K562 (cell line): ENCODE data around the gene ARPC4. TPM values are rescaled to one million over a fixed set of nuclear protein-coding genes. Genes with fewer than 3 reads are reported as not detected.

Source experiments
- BACH1 ChIP-seq: fragments of 200-800 bp; sonication (Bioruptor generic); IDR thresholded peaks from 2 replicates; pipeline ENCODE4 v1.6.1; 2016; ENCODE audit warnings: missing genetic modification characterization, missing compliant biosample characterization
- FOXP4 ChIP-seq: sonication (generic); formaldehyde crosslinking; IDR thresholded peaks from 2 replicates; pipeline ENCODE4 v1.8.0; 2022; ENCODE audit warnings: mild to moderate bottlenecking, missing genetic modification reagents, borderline replicate concordance
- HDAC2 ChIP-seq: fragments of 450-650 bp; IDR thresholded peaks from 2 replicates; pipeline ENCODE4 v1.6.1; 2016; ENCODE audit warnings: mild to moderate bottlenecking
- HLTF ChIP-seq: fragments of 450-650 bp; IDR thresholded peaks from 2 replicates; pipeline ENCODE4 v1.6.1; 2016
- HSF4 ChIP-seq: fragments of 250-450 bp; sonication (Bioruptor Pico); IDR thresholded peaks from 2 replicates; pipeline ENCODE4 v2.1.2; 2022; ENCODE audit warnings: mild to moderate bottlenecking, moderate library complexity, borderline replicate concordance
- NR2F6 ChIP-seq: fragments of 450-650 bp; formaldehyde crosslinking; IDR thresholded peaks from 2 replicates; pipeline ENCODE4 v1.4.0; 2020; ENCODE audit warnings: mild to moderate bottlenecking
- PHF21A ChIP-seq: fragments of 450-650 bp; IDR thresholded peaks from 2 replicates; pipeline ENCODE4 v1.6.1; 2017; ENCODE audit warnings: low read depth, borderline replicate concordance
- PHTF2 ChIP-seq: fragments of 250-450 bp; sonication (Bioruptor Pico); IDR thresholded peaks from 2 replicates; pipeline ENCODE4 v1.5.0; 2021; ENCODE audit warnings: mild to moderate bottlenecking
- XRCC5 ChIP-seq: fragments of 200-400 bp; formaldehyde crosslinking; IDR thresholded peaks from 2 replicates; pipeline ENCODE4 v1.6.1; 2017; ENCODE audit warnings: low read depth, mild to moderate bottlenecking, low read length
- ZKSCAN8 ChIP-seq: fragments of 200-800 bp; sonication (Bioruptor generic); IDR thresholded peaks from 2 replicates; pipeline ENCODE4 v1.6.1; 2016; ENCODE audit warnings: missing genetic modification characterization, missing compliant biosample characterization
- ZNF75A ChIP-seq: fragments of 450-650 bp; formaldehyde crosslinking; IDR thresholded peaks from 2 replicates; pipeline ENCODE4 v1.4.0; 2020; ENCODE audit warnings: mild to moderate bottlenecking
- polyA plus RNA-seq, 8 experiments: library from polyadenylated mRNA; depleted of rRNA in 4 of 8; stranded (reverse) in 5 of 8; unstranded in 3 of 8; fragments of >200 nt; fragmentation: Nextera tagmentation in 2 of 8; fragmentation: Illumina TruSeq in 1 of 8; extraction: Ambion mirVana in 2 of 8; extraction: Trizol in 1 of 8; gene quantifications; 2 replicates each; pipeline versions ENCODE4 v1.2.1 to v1.2.3, GENCODE V29; 2011 to 2014; ENCODE audit warnings: inconsistent platforms in 1 of 8, missing spikeins in 1 of 8
- total RNA-seq, 7 experiments: library from RNA; depleted of rRNA in 6 of 7; stranded (reverse); fragments of >200 nt in 6 of 7; fragmentation: Illumina TruSeq in 2 of 7; extraction: Trizol in 2 of 7; gene quantifications; 2 replicates each; pipeline versions ENCODE4 v1.2.1 to v1.2.3, GENCODE V29; 2011 to 2021; ENCODE audit warnings: low replicate concordance in 1 of 7
- TF ChIP-seq, protein P1 (sequence below): fragments of 250-450 bp; sonication (Bioruptor Pico); IDR thresholded peaks from 2 replicates; pipeline ENCODE4 v1.9.0; 2021; ENCODE audit warnings: mild to moderate bottlenecking, inconsistent platforms
- TF ChIP-seq, protein P2 (sequence below): sonication (generic); formaldehyde crosslinking; IDR thresholded peaks from 2 replicates; pipeline ENCODE4 v1.8.0; 2022; ENCODE audit warnings: missing genetic modification reagents, mild to moderate bottlenecking, moderate library complexity, borderline replicate concordance

The ARPC4 gene
- total and polyA plus RNA-seq, 9 of the 15 experiments (the other 6 are each of a cell fraction or from before 2014, with no cell fraction given) = 20.1 to 153 (median 119) TPM

DNA sequence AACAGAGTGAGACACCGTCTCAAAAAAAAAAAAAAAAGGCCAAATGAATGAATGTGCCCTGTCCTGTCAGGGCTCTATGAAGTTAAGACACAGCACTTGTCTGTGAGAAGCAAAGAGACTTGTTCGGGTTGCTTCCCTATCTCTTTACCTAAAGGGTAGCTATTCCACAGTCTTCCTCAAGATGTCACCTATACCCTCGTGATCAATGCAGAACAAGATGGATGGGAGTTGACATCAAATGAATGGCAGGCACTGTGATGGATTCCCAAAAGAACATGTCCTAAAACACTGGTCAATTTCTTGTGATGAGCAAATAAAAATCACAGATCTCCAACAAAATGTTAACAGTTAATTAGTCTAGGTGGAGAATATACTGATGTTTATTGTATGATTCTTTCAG lies 10.1 kb upstream of the ARPC4 start (continued):
- TF ChIP-seq, protein P1, sequence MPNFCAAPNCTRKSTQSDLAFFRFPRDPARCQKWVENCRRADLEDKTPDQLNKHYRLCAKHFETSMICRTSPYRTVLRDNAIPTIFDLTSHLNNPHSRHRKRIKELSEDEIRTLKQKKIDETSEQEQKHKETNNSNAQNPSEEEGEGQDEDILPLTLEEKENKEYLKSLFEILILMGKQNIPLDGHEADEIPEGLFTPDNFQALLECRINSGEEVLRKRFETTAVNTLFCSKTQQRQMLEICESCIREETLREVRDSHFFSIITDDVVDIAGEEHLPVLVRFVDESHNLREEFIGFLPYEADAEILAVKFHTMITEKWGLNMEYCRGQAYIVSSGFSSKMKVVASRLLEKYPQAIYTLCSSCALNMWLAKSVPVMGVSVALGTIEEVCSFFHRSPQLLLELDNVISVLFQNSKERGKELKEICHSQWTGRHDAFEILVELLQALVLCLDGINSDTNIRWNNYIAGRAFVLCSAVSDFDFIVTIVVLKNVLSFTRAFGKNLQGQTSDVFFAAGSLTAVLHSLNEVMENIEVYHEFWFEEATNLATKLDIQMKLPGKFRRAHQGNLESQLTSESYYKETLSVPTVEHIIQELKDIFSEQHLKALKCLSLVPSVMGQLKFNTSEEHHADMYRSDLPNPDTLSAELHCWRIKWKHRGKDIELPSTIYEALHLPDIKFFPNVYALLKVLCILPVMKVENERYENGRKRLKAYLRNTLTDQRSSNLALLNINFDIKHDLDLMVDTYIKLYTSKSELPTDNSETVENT = no peak
- TF ChIP-seq NR2F6 (CRISPR knock-in tag) (no peak), PHTF2 (CRISPR knock-in tag) (no peak), HDAC2 (no peak), HSF4 (CRISPR knock-in tag) (no peak), HLTF (no peak), ZKSCAN8 (no peak), FOXP4 (CRISPR knock-in tag) (no peak), PHF21A (no peak), ZNF75A (CRISPR knock-in tag) (no peak), XRCC5 (no peak), BACH1 (no peak)
- TF ChIP-seq, protein P2, sequence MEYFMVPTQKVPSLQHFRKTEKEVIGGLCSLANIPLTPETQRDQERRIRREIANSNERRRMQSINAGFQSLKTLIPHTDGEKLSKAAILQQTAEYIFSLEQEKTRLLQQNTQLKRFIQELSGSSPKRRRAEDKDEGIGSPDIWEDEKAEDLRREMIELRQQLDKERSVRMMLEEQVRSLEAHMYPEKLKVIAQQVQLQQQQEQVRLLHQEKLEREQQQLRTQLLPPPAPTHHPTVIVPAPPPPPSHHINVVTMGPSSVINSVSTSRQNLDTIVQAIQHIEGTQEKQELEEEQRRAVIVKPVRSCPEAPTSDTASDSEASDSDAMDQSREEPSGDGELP (CRISPR knock-in tag) = no peak
